ENCODE results near the gene ZNF180.
"Not testable (repeated sequence)": the region's sequence is repeated elsewhere in the genome, so short reads cannot be mapped to it uniquely, and the experiment has no call there.

ZNF180 gene

DNA sequence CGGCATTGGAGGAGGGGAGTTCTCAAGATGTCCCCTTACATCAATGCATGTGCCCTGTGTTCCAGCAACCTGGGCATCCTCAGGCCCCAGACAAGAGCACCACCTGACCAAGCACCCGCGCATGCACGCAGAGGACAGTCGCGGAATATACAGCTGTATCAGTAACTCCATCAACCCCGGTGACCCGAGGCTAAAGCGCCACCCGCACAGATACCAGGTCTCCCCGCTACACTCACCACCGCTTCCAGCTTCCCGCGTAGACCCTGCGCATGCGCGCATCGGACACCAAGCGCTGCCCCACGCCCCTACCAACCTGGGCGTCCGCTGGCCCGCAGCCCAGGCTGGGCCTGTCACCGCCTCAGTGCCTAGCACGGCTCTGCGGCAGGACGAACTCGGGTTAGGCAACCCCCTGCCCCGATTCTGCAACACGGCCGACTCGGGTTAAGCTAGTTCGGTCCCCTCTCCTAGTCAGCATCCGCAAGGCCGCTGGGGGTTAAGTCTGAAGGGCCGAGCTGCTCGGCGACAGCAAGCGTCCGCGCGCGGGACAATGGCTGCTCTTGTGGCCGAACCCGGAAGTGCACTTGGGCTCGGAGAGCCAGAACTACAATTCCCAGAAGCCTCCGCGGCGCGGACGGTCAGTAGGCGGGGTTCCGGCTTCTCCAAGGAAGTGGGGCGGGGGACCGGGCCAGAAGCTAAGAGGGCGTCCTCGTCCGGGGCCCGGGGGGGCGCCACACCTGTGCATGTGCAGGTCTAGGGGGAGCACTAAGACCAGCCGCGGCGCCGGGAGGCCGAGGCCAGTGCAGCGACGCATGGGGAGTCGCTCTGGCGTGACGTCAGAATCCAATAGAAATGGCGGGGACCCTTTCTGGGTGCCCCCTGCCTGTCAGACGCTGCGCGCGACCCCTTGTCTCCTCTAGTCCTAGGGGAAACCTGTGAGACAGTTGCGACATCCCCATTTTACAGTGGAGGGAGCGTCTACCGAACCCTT, at the start of gene ZNF180:
Gene ZNF180, minus strand, starts transcription at position 561 of the 988 bp plus-strand sequence. CDS start 3,188 bp downstream, outside the sequence.
- peak; percentile 96 for DNase-seq

- no peak for DNase-seq
Observed at GRCh38 chr19:44549507-44549906, 49.2 kb upstream of the ZNF180 start.

DNA sequence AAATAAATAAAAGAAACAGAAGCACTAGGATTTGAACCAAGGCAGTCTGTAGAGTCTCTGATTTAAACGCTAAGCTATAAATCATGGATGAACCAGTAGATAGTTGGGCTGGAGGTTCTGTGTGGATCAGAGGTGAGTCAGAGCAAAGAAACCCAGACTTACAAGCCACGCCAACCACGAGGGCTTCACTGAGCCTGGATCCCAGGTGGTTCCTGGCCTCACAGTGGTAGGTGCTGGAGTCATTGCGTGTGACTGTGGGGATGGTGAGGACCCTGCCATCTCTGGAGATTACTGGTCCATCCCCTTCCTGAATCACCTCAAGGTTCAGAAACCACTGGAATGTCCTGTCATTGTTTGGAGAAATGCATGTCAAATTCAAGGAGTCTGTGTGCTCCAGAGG, 48.4 kb upstream of the ZNF180 start:
- DNase-seq, result no peak

DNA sequence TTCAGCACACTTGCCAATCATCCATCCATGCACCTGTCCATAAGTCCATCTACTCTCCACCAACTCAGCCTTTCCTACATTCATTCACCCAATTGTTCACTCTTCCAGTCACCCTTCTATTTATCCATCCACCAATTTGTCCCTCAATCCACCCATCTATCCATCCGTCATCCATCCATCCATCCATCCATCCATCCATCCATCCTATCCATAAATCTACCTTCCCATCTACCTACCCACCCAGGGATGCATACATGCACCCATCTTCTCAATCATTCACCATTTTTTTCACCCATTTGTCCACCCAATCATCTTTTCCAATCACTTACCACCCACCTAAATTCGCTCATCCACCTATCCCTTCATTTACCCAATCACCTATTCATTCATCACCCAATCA, 43.7 kb upstream of the ZNF180 start:
- DNase-seq, result no peak

- no peak for DNase-seq
Observed at GRCh38 chr19:44542671-44543070, 42.3 kb upstream of the ZNF180 start.

GRCh38 chr19:44540736-44541135, 40.4 kb upstream of the ZNF180 start:
- no peak for DNase-seq

DNA sequence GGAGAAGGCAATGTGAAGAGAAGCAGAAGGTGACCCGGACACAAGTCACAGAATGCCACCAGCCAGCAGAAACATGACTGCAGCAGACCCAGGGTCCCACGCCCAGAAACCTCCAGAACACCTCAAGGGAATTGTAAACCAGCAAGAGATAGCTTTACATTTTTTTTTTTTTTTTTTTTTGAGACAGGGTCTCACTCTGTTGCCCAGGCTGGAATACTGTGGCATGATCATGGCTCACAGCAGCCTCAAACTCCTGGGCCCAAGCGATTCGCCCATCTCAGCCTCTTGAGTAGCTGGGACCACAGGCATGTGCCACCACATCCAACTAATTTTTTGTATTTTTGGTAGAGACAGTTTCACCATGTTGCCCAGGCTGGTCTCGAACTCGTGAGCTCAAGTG, 39.7 kb upstream of the ZNF180 start:
- no peak for DNase-seq

DNA sequence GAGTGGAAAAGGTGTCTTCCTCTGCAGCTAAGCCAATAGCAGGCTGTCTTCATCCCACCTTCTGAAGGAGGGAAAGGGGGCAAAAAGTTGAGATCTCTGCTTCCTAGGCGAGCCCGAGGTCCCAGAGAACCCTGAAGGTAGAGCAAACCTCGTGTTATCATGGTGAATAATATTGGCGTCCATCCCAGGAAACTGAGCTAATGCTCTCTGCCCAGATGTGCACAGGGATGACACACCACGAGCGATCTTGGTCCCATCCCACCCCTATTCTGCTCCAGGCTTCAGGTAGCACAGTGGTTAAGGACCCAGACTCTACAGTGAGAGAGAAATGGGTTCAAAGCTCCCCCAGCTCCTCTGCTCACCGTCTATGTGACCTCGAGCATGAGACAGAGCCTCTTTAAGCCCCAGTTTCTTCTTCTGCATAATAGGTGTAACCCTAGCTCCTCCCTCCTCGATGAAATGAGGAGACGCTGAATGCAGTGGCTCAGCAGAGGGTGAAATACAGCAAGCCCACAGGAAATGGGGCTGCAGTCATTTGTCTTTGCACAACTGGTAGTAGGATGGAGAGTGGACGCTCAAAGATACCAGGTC, 39.0 kb upstream of the ZNF180 start:
- DNase-seq, result no peak

- not testable (repeated sequence) for DNase-seq
Observed at GRCh38 chr19:44535361-44535760, 35.0 kb upstream of the ZNF180 start.

DNA sequence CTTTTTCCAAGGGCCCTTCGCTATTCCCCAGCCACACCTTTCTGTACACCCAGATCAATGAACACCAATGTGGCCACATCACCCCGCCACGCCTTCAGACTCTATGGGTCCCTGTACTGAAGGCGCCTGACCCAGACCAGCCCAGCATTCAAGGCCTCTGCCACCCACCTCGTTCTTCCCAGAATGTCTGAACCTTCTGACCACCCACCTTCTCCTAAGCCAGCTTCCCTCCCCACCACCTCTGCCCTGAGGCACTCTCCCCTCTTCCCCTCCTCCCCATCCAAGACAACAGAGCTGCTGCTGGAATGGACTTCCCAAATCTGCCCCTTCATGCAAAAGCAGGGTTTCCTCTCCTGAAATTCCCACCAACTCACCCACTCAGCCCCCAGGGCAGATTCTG, 32.5 kb upstream of the ZNF180 start:
- DNase-seq, result no peak

- no peak for DNase-seq
Observed at GRCh38 chr19:44530777-44531176, 30.5 kb upstream of the ZNF180 start.

- no peak for DNase-seq
Observed at GRCh38 chr19:44529536-44529935, 29.2 kb upstream of the ZNF180 start, which contains the start of gene CEACAM20. Gene CEACAM20, minus strand, starts transcription at chr19:44529675. Its CDS starts 166 bp downstream, at chr19:44529509.

GRCh38 chr19:44527554-44527953, 27.2 kb upstream of the ZNF180 start:
- DNase-seq, result no peak

- DNase-seq, result no peak
Observed at GRCh38 chr19:44525721-44526430, 25.6 kb upstream of the ZNF180 start.

GRCh38 chr19:44521370-44521769, 21.0 kb upstream of the ZNF180 start:
- DNase-seq, result no peak

DNA sequence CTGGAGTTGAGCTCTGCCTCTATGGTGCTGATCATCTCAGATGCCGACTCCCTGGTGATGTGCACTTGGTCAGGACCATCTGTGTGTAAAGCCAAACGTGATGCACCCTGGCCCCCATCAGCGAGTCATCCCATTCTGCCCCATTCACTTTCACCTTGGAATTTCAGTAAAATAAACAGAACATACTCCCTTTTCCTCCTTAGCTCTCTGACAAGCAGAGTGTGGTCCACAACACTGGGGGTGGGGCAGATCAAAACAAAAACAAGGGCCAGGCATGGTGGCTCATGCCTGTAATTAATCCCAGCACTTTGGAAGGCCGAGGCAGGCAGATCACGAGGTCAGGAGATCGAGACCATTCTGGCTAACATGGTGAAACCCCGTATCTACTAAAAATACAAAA, 16.8 kb upstream of the ZNF180 start:
- DNase-seq, result no peak

DNA sequence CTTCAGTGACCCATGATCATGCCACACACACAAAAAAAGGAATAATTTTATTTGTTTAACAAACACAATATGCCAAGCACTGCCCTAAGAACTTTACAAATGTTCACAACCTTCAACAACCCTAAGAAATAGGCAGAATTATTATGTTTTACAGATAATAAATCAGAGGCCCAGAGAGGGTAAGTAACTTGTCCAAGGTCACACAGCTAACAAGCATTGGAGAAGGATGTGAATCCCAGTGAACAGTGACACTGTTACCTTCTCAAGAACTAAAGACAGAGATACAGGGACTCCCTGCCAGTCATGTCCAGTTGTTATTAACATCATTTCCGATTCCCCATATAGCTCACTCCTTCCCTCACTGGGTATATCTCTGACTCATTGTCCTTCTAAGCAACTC, 15.6 kb upstream of the ZNF180 start:
- no peak for DNase-seq

DNA sequence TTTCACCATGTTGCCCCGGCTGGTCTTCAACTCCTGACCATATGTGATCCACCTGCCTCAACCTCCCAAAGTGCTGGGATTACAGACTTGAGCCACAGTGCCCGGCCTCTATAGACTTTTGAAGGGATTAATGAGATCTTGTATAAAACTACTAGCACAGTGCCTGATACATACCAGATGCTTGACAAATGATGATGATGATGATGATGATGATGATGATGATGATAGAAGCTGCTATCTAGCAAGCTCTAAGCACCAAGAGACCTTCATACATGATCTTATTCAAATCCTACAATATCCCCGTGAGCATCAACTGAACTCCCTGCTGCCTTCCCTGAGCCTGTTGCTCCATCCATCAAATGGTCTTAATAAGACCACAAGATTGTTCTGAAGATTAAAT, 14.7 kb upstream of the ZNF180 start:
- no peak for DNase-seq

- no peak for DNase-seq
Observed at GRCh38 chr19:44512326-44513298, 12.3 kb upstream of the ZNF180 start.

DNA sequence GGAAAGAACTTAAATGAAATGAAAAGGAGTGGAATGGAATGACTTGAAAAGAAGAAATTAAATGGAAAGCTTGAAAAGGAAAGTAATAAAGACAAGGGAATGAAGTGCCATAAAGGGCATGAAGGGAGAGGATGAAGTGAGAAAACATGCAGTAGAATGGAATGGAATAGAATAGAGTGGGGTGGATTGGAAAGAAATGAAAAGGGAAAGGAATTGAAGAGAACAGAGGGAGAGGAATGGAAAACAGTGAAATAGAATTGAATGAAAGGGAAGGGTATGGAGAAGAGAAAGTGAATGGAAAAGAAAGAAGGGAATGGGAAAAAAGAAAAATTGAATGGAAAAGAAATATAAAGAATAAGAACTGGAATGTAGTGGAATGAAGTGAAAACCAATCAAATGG, 9.2 kb upstream of the ZNF180 start:
- DNase-seq, result no peak

DNA sequence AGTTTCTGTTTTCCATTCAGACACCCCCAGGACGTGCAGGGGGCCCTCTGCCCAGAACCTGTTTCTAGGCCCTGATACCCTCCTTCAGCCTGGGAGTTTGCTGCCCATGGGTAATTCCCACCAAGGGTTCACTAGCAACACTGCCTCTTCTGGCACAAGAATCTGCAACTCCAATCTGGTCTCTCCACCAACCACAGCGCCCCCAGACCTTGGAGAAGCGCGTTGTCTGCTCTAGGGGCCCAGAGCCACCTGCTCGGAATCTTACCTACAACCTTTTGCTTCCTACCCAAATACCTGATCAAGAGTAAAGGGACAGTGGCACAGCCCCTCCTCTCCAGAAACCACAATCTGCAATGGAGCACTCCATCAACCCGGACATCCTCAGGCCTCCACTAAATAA, 763 bp downstream of the ZNF180 start:
- no peak for DNase-seq

GRCh38 chr19:44498988-44499387, 1.3 kb downstream of the ZNF180 start:
- DNase-seq, result no peak

Measured in midbrain (tissue), 1 donor.